Upper lobe of left lung (tissue), 4 donors: Measurements from ENCODE around the gene RNF212B.

Experiments used
- CTCF ChIP-seq, 6 experiments: fragments of 450-650 bp in 4 of 6; fragments of 200-600 bp in 2 of 6; sonication (generic) in 2 of 6; IDR thresholded peaks; one replicate each; pipeline ENCODE4 v1.5.1; 2016 to 2019; ENCODE audit warnings: antibody characterized with exemption in 6 of 6
- EP300 ChIP-seq, 4 donors: sonication (generic); formaldehyde crosslinking; IDR thresholded peaks; one replicate each; pipeline ENCODE4 v1.5.1; 2017; ENCODE audit warnings: antibody characterized with exemption in 4 of 4, control low read depth in 2 of 4
- POLR2A ChIP-seq, 4 donors: fragments of 450-650 bp; IDR thresholded peaks; one replicate each; pipeline ENCODE4 v1.5.1; 2016 to 2017; ENCODE audit warnings: antibody characterized with exemption in 4 of 4, mild to moderate bottlenecking in 2 of 4
- POLR2AphosphoS5 ChIP-seq, 2 donors: sonication (generic); formaldehyde crosslinking; IDR thresholded peaks; one replicate each; pipeline ENCODE4 v1.5.1; 2017; ENCODE audit warnings: antibody characterized with exemption in 2 of 2

DNA sequence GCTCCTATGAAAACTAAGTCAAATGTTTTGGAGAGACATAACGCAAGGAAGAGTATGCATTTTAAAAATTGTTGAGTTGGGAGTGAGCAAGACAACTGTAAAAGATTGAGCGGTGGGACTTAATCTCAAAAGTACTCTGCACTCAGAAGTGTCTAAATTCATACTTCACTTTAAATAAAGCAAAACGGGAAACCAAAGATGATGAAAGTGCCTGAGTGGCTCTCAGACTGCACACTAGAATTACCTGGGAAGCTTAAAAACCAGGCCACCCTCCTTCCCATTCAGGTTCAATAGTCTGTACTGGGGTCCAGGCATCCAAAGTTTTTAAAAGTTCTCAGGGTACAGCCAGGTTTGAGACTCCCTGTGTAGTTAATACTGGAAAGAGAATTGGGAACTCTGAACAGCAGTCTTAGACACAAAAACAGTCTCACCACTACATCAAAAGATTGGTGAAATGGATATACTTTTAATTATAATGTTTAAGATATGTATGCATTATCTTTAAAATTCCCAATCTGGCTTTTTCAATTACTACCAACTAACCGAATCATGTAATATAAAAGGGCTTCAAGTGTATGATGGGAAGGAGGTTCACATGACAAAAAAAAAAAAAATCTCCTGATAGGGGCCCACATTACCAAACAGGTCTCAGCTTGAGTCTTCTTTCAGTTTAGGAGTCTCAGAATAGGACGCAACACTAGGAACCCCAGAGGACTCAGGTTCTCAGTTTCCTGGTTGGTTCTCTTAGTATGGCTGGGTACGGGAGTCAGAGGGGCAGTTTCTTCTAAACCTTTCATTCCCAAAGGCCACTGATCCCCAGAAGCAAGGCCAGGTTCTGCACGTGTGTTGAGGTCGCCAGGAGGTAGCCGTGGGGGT is 47.2 kb downstream of the RNF212B start:
- TF ChIP-seq CTCF (IDR thresholded peaks at IDR 0.05) (no peak), POLR2A (IDR thresholded peaks at IDR 0.05) (no peak), POLR2AphosphoS5 (IDR thresholded peaks at IDR 0.05) (no peak), EP300 (IDR thresholded peaks at IDR 0.05) (no peak)
